ENCODE results near the gene SMIM36.

- no peak for TF ChIP-seq USF1 (IDR thresholded peaks at IDR 0.05)
- TF ChIP-seq EP300 (IDR thresholded peaks at IDR 0.05; ENCODE audit: borderline replicate concordance) = no peak
- TF ChIP-seq CEBPB (IDR thresholded peaks at IDR 0.05) = no peak
- TF ChIP-seq TAF1 (IDR thresholded peaks at IDR 0.05; ENCODE audit: low read depth) = no peak
- TF ChIP-seq YY1 (IDR thresholded peaks at IDR 0.05; ENCODE audit: low read depth) = no peak
- TF ChIP-seq CREB1 (IDR thresholded peaks at IDR 0.05; ENCODE audit: low read depth) = no peak
- TF ChIP-seq EGR1 (IDR thresholded peaks at IDR 0.05) = no peak
- TF ChIP-seq REST (IDR thresholded peaks at IDR 0.05; ENCODE audit: low read depth) = no peak
- TF ChIP-seq TCF12 (IDR thresholded peaks at IDR 0.05; ENCODE audit: low read depth) = no peak
Observed at GRCh38 chr17:55543709-55544108, 32.5 kb upstream of the SMIM36 start.
